ENCODE results near the gene SEC22A. TPM values are rescaled to one million over a fixed set of nuclear protein-coding genes. Genes with fewer than 3 reads are reported as not detected.

SEC22A gene
- total and polyA plus RNA-seq, 2 of the 8 experiments (the other 6 are each of a cell fraction or from before 2014, with no cell fraction given), result 10.6 to 17.1 TPM

DNA sequence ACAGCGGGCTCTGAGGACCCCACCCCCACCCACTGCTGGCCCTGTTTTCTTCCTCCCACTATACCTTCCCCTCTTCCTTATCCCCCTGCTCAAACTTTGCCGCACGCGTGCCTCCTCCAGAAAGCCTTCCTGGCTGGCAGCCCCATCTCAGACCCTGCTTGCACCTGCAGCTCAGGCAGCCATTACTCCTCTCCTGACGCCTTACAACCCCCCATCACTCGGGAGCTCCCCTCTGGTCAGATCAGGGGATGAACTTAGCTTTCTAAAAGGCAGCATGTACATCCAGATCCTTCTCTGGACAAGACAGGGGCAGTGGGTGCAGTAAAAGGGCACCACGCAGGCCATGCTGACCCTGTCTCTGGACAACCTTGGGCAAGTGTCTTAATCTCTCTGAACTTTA is 94.5 kb downstream of the SEC22A start:
- no peak overlapping the region for H4K91ac ChIP-seq (replicated peaks; ENCODE audit: insufficient read length, low read length)
- no peak overlapping the region for H3K27ac ChIP-seq (ENCODE audit: low read depth, low read length)
- H3K36me3 ChIP-seq (ENCODE audit: control insufficient read depth in 2 of 4, insufficient read depth in 4 of 4, low read length in 3 of 4), result peaks cover 0 to 10% (median 4%) of the 10 kb centered on the region in 4 experiments; a peak in 4 of 8 replicates
- no peak overlapping the region for H2BK5ac ChIP-seq (ENCODE audit: low read depth, low read length)
- no peak overlapping the region for H3K9ac ChIP-seq (replicated peaks in 1 of 4; ENCODE audit: extremely low read depth in 1 of 4, low read depth in 3 of 4, low read length in 3 of 4)
- no peak overlapping the region for H3K56ac ChIP-seq (replicated peaks; ENCODE audit: insufficient read length, low read depth, low read length)
- H3K4me3 ChIP-seq (ENCODE audit: extremely low read depth in 1 of 4, insufficient read depth in 2 of 4, low read depth in 3 of 4, low read length in 4 of 4), result no peak overlapping the region
- H3K79me2 ChIP-seq (ENCODE audit: control insufficient read depth in 1 of 2, insufficient read depth in 2 of 2, low read length in 2 of 2), result no peaks in the 10 kb centered on the region
- POLR2A ChIA-PET (ENCODE audit: partially characterized antibody), result interaction anchor here (0.6 to 7.0 kb wide), 4 partner anchors 15 to 22 kb away, joined by 5 to 35 read pairs (median 6); no protein-coding TSS in a partner anchor
- no peak overlapping the region for H2BK20ac ChIP-seq (ENCODE audit: low read length)
- CTCF ChIA-PET (ENCODE audit: partially characterized antibody), result interaction anchor here (1.0 to 17.6 kb wide), 8 partner anchors 10 to 405 kb away, joined by 3 to 245 read pairs (median 6); no protein-coding TSS in a partner anchor
- H3K23me2 ChIP-seq (ENCODE audit: low read depth, low read length), result no peaks in the 10 kb centered on the region
- no peak overlapping the region for H2AFZ ChIP-seq (ENCODE audit: low read length)
- H2BK15ac ChIP-seq (ENCODE audit: low read length), result no peak overlapping the region
- H2BK12ac ChIP-seq (ENCODE audit: low read depth, low read length), result no peak overlapping the region
- H2BK120ac ChIP-seq (replicated peaks; ENCODE audit: low read depth, low read length), result no peak overlapping the region
- no peak overlapping the region for H4K5ac ChIP-seq (ENCODE audit: insufficient read length, low read depth, low read length)
- no peak overlapping the region for H3K4ac ChIP-seq (replicated peaks; ENCODE audit: insufficient read length, low read depth, low read length)
- no peak overlapping the region for H4K8ac ChIP-seq (ENCODE audit: extremely low read depth, insufficient read depth, low read length)
- TF ChIP-seq POU5F1 (IDR thresholded peaks at IDR 0.05; ENCODE audit: low read depth, low read length) (no peak), BRCA1 (IDR thresholded peaks at IDR 0.05; ENCODE audit: low read depth, low read length) (no peak), HDAC2 (IDR thresholded peaks at IDR 0.05; ENCODE audit: borderline replicate concordance in 1 of 2, low read depth in 2 of 2, low read length in 2 of 2) (no peak), ASH2L (IDR thresholded peaks at IDR 0.05; ENCODE audit: low read length) (no peak), PHF8 (conservative IDR thresholded peaks at IDR 0.05; ENCODE audit: low read depth, low read length) (no peak), BACH1 (IDR thresholded peaks at IDR 0.05; ENCODE audit: low read length) (no peak), CHD1 (IDR thresholded peaks at IDR 0.05; ENCODE audit: low read depth, low read length) (no peak), POLR2AphosphoS5 (IDR thresholded peaks at IDR 0.05; ENCODE audit: low read depth, low read length) (no peak), EGR1 (IDR thresholded peaks at IDR 0.05; ENCODE audit: borderline replicate concordance, low read depth, low read length) (no peak), CEBPB (IDR thresholded peaks at IDR 0.05; ENCODE audit: low read depth, low read length) (no peak), RBBP5 (IDR thresholded peaks at IDR 0.05; ENCODE audit: borderline replicate concordance, low read depth, low read length) (no peak), YY1 (IDR thresholded peaks at IDR 0.05; ENCODE audit: low read depth, low read length) (no peak), JUND (IDR thresholded peaks at IDR 0.05; ENCODE audit: low read length) (no peak), GABPA (IDR thresholded peaks at IDR 0.05; ENCODE audit: borderline replicate concordance, insufficient read depth, low read length) (no peak), RFX5 (IDR thresholded peaks at IDR 0.05; ENCODE audit: borderline replicate concordance, low read depth, low read length) (no peak)
- H3K4me1 ChIP-seq (replicated peaks in 1 of 4; ENCODE audit: control insufficient read depth in 3 of 4, insufficient read depth in 4 of 4, low read length in 3 of 4), result peaks cover 0 to 2% (median 0%) of the 10 kb centered on the region in 4 experiments; a peak in 1 of 7 replicates
- H2AK5ac ChIP-seq (ENCODE audit: low read depth, low read length), result no peak overlapping the region
- no peak overlapping the region for H3K23ac ChIP-seq (ENCODE audit: insufficient read length)
- H4K20me1 ChIP-seq (replicated peaks in 1 of 2; ENCODE audit: control insufficient read depth in 1 of 2, insufficient read depth in 2 of 2, low read length in 2 of 2), result peaks cover 0 to 2% of the 10 kb centered on the region in 2 experiments
- H3K27me3 ChIP-seq (replicated peaks in 1 of 4; ENCODE audit: control insufficient read depth in 3 of 4, extremely low read depth in 1 of 4, insufficient read depth in 3 of 4, low read length in 3 of 4), result no peaks in the 10 kb centered on the region
- H3K4me2 ChIP-seq (ENCODE audit: insufficient read depth in 1 of 2, low read depth in 2 of 2, low read length in 2 of 2), result no peak overlapping the region
- no peaks in the 10 kb centered on the region for H3K79me1 ChIP-seq (ENCODE audit: low read depth, low read length)
- DNase-seq (ENCODE audit: low read depth in 1 of 2, low spot score in 2 of 2) (no peak), FAIRE-seq (no peak)
- H3K9me3 ChIP-seq (ENCODE audit: insufficient read depth in 2 of 2, low read depth in 1 of 2, low read length in 1 of 2), result no peaks in the 10 kb centered on the region
- 92% methylated on average over 6 of the region's 7 CpGs; no CpG with 5 or more reads in 1 of the 2 experiments for WGBS, 2 experiments (ENCODE audit: extremely low coverage in 1 of 2, insufficient coverage in 1 of 2, insufficient read length in 1 of 2, insufficient replicate concordance in 2 of 2, low coverage in 1 of 2, low lambda C conversion rate in 2 of 2, missing lambda C conversion rate in 1 of 2)
- H3K18ac ChIP-seq (ENCODE audit: extremely low read depth, low read length), result no peak overlapping the region
- H3K14ac ChIP-seq (ENCODE audit: insufficient read length), result no peak overlapping the region
